GM18502 (cell line): ENCODE results near the gene DOCK8.
A peak's percentile ranks its signal among the peaks of the same experiment; 100 is the strongest.

Experiments
- ATAC-seq: cut with Tn5 transposase; IDR thresholded peaks from one replicate; pipeline ENCODE4 v1.9.1; 2021; ENCODE audit warnings: mild to moderate bottlenecking; ENCODE audit not compliant: unreplicated experiment, poor library complexity

The DOCK8 gene

DNA sequence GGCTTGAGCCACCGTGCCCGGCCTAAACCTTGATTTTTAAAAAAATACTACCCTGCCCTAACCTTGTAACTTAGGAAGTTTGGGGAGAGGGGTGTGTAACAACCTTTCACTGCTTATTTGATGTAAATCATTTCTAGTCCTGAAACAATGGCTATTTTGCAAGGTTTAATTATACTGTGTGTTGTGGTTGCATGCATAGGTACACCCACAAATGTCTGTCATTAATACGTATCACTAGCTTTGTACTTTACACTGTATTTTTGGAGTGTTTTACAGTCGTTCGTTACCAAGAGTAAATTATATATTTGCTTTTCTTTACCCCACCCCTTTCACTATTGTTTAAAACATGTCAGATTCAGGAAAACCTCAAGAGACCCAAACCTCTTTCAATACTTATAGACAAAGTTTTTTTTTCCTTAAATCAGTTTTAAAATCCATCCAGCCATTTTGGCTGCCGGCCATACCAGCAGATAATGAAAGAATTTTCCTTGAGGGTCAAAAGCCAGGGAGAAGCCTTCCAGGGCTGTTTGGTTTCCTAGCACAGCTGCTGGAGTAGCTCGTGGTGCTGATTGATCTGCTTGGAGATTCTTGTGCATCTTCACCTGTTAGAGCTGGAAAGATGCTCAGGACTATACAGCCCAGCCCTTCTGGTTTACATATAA is 50.7 kb downstream of the DOCK8 start:
- no peak for ATAC-seq

DNA sequence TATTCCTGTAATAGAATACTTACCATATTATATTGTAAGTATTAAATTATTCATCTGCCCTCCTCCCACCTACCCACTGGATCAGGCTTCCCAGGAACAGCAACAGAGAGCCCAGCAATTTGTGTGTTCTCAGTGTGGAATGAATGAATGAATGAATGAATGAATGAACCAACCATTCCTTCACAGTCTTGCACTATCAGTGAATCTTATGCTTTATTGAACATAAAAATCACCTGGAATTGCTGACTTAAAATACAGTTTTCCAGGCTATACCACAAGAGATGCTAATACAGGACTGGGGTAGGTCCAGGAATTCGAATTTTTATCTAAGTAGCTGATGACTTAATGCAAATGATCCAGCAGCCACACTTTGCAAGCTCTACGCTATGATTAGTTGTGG is 51.6 kb downstream of the DOCK8 start:
- no peak for ATAC-seq

DNA sequence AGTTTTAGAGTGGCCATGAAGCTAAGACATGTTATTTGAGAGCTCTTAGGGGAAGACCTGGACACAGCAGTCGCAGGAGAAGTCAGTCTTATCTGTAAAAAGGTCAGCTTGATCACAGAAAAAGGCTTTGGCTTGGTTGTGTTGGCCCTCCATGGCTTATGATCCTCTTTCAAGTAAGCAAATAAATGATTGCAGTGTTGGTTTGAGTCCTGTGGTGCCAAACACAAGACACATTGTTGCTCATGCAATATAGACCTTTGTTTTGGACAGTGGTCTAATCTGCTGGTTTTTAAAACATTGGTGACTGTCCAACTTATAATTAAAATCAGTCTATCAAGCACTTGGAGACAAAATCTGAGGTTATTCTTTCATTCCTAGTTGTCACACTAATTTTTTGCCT is 54.0 kb downstream of the DOCK8 start:
- no peak for ATAC-seq

DNA sequence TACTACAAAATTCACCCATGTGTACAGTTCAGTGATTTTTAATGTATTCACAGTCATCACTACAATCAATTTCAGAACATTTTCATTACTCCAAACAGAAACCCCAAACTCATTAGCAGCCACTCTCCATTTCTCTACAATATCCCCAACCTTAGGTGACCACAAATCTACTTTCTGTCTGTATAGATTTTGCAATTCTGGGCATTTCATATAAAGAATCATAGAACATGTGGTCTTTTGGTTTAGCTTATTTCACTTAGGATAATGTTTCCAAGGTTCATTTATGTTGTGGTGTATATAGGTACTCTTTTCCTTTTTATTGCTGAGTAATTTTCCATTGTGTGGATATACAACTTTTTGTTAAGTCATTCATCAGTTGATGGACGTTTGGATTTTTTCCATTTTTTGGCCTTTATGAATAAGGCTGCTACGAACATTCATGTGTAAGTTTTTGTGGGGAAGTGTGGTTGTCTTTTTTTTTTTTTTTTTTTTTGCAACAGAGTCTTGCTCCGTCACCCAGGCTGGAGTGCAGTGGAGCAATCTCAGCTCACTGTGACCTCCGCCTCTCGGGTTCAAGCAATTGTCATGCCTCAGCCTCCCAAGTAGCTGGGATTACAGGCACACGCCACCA is 54.5 kb downstream of the DOCK8 start:
- no peak for ATAC-seq

DNA sequence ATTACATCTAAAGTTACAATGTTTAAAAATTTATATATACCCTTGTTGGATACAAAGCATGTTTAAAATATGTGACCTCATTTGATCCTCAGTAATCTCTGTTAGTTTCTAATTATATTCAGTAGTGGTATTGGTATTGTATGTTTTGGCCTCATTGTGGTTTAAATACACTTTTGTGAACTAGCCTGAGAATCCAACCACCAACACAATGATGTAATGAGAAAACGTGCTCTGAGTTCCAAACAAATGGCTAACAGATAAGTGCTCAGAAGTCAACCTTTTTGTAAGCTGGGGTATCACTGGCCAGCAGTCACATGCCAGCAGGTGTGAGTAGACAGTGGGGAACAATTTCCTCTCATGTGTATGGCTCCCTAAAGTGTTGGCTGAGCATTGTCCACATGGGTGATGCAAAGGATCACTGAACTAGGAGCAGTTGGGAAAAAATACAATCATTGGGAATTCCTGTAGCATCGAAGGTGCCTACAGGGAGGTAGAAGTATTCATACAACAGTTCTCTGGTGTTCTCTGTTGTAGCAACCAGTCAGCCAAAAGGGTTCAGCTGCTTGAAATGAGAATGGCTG is 56.1 kb downstream of the DOCK8 start:
- ATAC-seq: no peak

DNA sequence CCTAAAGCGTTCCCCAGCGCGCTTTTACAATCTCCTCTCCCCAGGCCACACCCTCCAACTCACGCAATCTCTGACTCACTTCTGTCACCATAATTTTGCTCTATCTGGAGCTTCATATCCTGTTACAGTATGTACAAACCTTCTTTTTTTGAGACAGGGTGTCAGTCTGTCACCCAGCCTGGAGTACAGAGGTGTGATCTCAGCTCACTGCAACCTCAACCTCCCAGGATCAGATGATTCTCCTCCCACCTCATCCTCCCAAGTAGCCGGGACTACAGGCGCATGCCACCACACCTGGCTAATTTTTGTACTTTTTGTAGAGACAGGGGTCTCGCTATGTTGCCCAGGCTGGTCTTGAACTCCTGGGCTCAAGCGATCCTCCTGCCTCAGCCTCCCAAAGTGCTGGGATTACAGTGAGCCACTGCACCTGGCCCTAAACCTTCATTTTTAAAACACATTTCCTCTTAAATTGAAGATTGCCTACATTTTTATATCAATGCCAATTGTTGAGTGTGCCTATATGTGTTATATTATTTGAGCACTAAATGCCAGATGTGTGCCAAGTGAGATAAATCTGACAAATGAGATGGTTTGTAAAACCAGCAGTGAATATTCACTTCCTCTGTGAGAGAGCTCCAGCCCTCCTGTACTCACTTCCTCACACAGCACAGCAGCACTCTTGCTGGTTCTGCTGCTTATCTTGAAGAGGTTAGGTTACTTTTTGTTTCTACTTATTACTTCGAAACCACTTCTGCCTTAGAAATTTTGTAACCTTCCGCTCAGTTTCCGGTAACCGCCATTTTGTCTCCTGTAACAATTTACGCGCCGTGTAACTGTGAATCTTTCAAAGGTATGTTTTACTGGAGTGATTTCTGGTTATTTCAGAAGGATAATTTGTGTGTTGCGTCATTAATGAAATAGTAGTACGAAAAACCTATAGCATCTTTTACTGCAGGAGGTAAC is 57.9 kb downstream of the DOCK8 start:
- ATAC-seq: peak; percentile 97

DNA sequence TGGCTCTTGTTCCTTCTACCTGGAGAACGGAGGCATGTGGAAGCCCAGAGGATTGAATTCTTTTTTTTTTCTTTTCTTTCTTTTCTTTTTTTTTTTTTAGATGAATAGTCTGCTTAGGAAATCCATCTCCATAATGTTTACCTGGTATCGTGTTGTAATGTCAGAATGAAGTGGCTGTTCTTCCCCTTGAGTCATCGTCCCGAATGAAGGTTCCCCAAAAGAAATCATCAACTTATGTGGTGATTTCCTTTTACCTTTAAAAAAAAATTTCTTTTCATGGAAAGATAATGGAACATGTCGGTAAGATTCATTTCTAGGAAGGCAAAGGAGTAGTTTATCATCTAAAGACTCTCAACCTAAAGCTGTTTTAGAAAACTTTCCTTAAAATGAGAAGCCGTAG is 59.7 kb downstream of the DOCK8 start:
- no peak for ATAC-seq

DNA sequence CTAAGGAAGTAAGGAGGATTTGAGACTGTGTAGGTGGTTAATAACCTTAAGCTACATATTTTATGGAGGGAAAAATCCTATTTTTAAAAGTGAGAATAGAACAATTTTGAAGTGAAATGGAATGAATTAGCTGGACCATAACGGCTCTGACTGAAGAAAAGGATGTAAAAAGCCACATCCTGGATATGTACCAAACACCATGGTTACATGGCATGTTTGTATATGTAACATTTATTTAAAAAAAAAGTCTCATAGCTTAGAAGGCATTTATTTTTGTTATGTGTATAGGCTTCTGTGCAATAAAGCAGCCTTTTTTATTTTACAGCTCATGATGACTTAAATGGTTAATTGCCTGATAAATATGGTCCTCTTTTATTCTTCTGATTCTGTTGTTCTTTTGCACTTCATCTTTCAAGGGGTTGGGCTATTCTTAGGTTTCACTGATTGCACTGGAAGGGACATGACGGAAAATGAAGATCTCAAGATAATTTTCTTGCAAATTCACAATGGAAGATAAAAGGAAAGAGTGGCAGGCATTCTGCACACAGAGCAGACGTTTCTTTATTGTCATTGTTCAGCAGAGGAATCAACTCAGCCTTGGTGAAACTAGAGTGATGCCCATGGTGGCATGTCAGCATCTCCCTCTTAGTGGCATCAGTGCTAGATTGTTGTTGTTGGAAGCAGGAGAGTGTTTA is 63.1 kb downstream of the DOCK8 start:
- ATAC-seq: no peak

DNA sequence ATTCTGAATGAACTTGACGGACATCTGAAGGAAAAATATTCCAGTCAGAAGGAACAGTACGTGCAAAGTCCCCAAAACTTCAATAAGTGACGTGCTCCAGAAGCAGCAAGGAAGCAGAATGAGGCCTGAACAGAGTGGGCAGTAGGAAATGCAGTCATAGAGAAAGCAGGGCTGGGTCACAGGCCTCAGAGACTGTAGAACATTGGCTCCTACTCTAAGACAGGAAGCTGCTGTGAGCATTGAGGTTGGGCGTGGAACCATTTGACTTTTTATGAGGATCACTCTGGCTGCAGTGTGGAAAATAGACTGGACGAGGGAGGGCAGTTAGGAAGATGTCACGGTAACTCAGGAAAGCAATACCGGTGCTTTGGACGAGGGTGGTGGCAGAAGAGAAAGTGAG is 64.0 kb downstream of the DOCK8 start:
- no peak for ATAC-seq

DNA sequence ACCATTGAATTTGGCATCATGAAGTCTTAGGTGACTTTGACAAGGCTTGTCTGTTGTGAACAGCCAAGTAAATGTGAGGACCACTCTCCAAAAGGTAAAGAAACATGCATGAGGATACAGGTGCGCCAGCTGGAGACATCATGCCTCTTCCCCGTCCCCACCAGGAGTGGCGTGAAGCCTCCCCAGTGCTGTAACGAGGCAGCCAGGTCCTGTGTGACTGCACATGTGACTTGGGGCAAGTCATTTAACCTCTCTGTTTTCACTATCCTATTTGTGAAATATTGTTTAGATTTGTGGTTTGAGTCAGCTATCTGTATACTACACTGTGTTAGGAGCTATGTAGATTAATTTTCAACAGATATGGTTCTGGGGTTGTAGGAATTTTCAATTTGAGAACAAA is 65.0 kb downstream of the DOCK8 start:
- no peak for ATAC-seq

DNA sequence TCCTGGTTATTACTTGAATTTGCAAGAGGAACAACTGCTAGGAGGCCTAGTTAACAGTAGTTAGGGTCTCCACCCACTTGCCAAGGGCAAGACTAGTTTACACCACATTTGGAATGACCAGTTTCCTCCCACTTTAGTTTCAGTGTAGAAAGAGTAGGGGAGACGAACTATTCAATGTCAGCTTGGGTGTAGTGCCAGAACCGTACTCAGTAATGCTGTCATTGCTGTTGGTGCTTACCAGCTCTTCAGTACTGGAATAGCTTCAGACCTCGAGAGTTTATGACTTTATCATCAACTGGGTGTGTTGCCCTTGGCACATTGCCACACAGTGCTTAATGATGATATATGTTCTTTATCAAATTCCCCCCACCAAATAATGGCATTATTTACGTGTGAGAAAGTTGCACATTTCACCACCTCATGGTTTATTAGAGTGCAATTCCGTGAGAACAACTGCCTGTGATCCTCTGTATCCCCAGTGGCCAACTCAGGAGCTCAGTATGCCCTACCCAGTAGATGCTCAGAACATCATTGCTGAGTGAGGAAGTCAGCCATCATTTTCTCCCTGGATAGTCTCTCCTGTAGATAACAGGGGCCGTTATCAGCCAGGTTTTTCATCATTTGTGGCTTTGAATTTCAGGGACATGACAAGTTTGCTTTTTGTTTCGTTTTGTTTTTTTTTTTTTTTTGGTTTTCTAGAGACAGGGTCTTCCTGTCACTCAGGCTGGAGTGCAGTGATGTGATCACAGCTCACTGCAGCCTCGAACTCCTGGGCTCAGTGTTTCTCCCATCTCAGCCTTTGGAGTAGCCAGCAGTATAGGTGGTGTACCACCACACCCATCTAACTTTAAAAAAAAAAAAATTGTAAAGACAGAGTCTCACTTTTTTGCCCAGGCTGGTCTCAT is 67.3 kb downstream of the DOCK8 start:
- peak; percentile 43 for ATAC-seq

DNA sequence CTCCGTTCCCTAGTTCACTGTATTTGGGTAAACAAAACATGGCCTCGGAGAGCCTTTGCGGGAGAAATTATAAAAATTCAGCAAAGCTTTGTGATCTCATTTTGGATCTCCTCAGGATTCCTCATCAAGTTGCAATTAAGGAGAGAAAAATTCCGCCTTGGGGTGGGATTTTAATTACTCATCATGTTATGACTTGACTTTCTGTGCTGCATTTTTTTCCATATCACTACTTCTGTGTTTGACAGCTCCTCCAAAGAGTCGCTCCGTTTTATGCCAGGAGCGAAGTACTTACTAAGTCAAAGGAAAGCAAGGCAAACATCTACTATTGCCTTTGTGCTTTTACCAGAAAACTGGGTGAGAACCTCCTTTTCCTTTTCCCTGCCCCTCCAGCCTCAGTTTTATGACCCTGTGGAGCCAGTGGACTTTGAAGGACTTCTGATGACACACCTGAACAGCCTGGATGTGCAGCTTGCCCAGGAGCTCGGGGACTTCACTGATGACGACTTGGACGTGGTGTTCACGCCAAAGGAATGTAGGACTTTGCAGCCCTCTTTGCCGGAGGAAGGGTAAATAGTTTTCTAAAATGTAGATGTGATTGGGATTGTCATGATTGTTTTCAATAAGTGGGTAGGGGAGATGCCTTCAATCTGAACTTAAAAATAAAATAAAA is 71.5 kb downstream of the DOCK8 start:
- no peak for ATAC-seq

DNA sequence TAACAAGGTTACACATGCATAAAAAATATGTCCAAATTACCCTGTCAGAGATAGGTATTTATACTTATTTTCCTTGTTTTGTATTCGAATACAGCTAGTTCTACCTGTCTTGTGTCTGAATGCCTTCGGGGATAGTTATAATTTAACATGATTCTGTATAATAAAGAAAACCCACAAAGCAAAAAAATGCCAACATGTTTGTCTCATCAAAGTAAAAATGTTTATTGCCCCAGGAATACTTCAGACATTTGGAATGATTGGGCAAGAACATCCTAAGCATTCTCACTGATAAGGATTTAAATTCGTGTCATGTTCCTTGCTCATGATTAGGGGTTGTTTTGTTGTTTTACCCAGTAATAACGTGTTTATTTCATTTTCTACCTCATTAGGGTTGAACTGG is 74.5 kb downstream of the DOCK8 start:
- no peak for ATAC-seq

DNA sequence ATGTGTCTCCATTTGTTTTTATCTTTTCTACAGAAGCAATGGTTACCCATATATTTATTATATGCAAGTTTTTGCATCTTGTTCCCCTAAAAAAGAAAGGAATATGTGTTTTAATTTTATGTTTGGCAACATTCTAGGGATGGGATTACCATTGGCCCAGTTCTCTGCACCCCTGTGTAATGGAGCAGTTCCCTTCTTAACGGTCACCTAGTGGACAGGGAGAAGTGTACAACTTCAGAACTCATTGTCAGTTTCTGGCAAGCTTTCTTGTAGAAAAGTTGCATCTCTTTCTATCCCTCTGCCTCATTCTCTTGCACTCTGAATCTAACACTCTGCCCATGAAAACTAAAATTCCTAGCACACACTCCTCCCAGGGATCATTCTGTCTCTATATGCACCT is 78.2 kb downstream of the DOCK8 start:
- ATAC-seq: no peak

DNA sequence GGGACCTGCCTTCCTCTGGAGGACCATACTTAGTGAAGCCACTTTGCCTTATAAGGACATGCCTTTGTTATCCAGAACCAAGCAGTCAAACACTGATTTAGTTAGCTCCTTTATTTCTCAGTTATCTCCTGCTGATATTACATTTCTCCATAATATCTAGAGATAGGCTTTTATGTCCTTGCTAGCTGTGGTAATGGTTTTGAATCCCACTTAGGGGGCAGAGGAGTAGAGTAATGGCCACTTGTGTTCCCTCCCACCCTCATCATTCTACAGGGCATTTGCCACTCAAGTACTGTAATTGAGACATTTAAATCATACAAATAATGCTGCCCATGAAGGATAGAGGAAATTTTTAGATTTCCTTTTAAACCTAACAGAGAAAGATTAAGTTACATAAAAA is 80.9 kb downstream of the DOCK8 start:
- ATAC-seq: no peak

DNA sequence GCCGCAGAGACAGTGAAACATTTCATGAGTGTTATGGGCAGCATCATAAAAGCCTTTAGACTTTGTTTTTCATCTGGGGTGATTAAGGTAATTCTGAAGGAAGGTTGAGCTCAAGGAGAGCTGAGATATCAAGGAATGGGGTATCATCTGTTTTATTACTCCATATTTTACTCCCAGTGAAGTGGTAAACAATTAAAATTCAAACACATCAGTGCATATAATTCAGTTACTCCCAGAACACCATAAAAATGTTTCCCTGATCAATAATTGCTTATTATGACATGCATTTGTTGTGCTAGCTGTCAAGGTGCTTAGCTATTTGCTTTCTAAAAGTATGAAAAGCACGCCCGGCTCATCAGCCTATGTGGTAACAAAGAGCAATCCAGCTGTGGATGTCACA is 81.7 kb downstream of the DOCK8 start:
- no peak for ATAC-seq

DNA sequence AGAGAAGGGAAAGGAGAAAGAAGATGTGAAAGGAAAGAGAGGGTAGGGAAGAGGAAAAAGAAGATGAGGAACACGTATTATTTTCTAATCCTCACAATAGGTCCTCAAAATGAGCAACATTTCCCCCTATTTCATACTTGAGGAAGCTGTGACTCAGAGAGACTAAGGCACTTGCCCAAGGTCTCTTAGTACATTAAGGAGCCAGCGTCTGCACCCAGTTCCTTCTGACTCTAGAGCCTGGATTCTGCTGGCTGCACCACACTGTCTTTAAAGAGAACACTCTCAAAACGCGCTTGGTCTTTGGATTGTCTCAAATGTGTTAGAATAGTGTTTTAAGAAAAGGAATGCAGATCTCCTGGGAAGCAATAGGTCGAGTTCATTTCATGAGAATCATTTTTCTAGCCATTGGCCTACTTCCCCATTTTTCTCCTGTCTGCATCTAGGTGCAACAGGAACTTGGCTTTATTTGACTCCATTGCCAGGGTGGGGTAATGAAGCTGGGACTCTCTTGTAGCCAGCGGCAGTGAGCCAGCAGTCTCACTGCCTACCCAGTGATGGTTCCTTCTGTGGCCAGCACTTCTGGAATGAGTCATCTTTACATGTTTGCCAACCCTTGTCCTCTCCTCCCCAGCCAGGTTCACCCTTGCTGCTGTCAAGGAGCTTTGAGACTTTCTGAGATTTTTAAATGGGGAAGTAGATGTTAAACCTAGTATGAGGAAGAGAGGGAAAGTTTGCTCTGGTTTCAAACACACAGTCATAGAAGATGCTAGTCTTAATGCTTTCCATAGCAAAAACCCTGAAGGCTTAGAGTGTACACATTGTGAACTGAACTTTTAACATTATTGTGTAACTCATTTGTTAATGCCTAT is 82.7 kb downstream of the DOCK8 start:
- ATAC-seq: peak; percentile 97

DNA sequence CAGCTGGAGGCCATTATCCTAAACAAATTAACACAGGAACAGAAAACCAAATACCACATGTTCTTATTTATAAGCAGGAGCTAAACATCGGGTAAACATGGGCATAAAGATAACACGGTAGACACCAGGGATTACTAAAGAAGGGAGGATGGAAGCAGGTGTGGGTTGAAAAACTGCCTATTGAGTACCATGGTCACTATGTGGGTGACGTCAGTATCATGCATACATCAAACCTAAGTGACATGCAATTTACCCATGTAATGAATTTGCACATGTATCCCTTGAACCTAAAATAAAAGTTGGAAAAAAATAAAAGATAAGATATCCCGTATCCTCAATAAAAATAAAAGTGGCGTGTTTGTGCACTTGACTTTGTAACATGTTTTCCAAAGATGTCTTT is 88.8 kb downstream of the DOCK8 start:
- no peak for ATAC-seq
